Ishikawa (cell line): ENCODE results near the gene PTPRN2.

Experiments used
- CEBPB ChIP-seq: IDR thresholded peaks from 2 replicates; pipeline ENCODE4 v1.6.1; 2012
- CREB1 ChIP-seq: IDR thresholded peaks from 2 replicates; pipeline ENCODE4 v1.6.1; 2012; ENCODE audit warnings: low read depth
- EGR1 ChIP-seq: IDR thresholded peaks from 2 replicates; pipeline ENCODE4 v1.6.1; 2012
- EP300 ChIP-seq: IDR thresholded peaks from 2 replicates; pipeline ENCODE4 v1.6.1; 2012; ENCODE audit warnings: borderline replicate concordance
- FOXM1 ChIP-seq: IDR thresholded peaks from 2 replicates; pipeline ENCODE4 v1.6.1; 2012; ENCODE audit warnings: low read depth, borderline replicate concordance
- NFIC ChIP-seq: IDR thresholded peaks from 2 replicates; pipeline ENCODE4 v1.6.1; 2012
- RAD21 ChIP-seq: IDR thresholded peaks from 2 replicates; pipeline ENCODE4 v1.6.1; 2012; ENCODE audit warnings: low read depth
- TAF1 ChIP-seq: IDR thresholded peaks from 2 replicates; pipeline ENCODE4 v1.6.1; 2012; ENCODE audit warnings: low read depth, mild to moderate bottlenecking
- TCF12 ChIP-seq: IDR thresholded peaks from 2 replicates; pipeline ENCODE4 v1.6.1; 2012; ENCODE audit warnings: low read depth
- TEAD4 ChIP-seq: IDR thresholded peaks from 2 replicates; pipeline ENCODE4 v1.6.1; 2012
- YY1 ChIP-seq: IDR thresholded peaks from 2 replicates; pipeline ENCODE4 v1.6.1; 2012; ENCODE audit warnings: low read depth
- ZBTB7A ChIP-seq: IDR thresholded peaks from 2 replicates; pipeline ENCODE4 v1.6.1; 2012; ENCODE audit warnings: low read depth
- TF ChIP-seq, protein P1 (sequence below): IDR thresholded peaks from 2 replicates; pipeline ENCODE4 v1.6.1; 2012; ENCODE audit warnings: low read depth, mild to moderate bottlenecking
- TF ChIP-seq, protein P2 (sequence below): IDR thresholded peaks from 2 replicates; pipeline ENCODE4 v1.6.1; 2012
- TF ChIP-seq, protein P3 (sequence below): IDR thresholded peaks from 2 replicates; pipeline ENCODE4 v1.6.1; 2012

The PTPRN2 gene

DNA sequence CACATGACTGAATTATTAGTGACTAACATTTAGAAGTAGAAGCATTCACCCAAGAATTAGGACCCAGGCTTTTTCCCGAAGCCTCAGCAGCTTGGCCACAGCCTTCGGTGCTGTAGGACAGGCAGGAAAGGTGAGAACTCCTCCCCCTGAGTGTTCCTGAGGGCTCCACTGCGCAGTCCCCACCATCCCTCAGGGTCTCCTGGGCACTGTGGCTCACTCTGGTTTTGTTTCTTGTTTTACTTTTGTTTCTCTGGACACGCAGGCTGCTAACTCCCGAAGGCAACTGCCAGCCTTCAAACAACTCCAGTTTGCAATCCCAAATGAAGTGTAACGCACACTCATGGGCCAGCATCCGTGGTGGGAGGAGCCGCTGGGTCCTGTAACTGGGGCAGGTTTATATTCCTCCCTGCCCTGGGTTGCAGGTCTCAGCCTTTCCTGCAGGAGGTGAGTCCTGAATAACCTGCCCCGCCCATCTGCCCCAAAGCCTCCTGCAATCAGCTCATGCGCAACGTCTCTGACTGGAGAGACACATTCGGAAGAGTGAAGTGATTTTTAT, 492.9 kb downstream of the PTPRN2 start:
- TF ChIP-seq TAF1, result no peak
- TF ChIP-seq TEAD4, result no peak
- no peak for TF ChIP-seq RAD21
- no peak for TF ChIP-seq TCF12
- TF ChIP-seq EGR1, result no peak
- no peak for TF ChIP-seq CREB1
- no peak for TF ChIP-seq FOXM1
- no peak for TF ChIP-seq EP300
- no peak for TF ChIP-seq NFIC
- TF ChIP-seq YY1, result no peak
- TF ChIP-seq ZBTB7A, result no peak
- TF ChIP-seq, protein P1, sequence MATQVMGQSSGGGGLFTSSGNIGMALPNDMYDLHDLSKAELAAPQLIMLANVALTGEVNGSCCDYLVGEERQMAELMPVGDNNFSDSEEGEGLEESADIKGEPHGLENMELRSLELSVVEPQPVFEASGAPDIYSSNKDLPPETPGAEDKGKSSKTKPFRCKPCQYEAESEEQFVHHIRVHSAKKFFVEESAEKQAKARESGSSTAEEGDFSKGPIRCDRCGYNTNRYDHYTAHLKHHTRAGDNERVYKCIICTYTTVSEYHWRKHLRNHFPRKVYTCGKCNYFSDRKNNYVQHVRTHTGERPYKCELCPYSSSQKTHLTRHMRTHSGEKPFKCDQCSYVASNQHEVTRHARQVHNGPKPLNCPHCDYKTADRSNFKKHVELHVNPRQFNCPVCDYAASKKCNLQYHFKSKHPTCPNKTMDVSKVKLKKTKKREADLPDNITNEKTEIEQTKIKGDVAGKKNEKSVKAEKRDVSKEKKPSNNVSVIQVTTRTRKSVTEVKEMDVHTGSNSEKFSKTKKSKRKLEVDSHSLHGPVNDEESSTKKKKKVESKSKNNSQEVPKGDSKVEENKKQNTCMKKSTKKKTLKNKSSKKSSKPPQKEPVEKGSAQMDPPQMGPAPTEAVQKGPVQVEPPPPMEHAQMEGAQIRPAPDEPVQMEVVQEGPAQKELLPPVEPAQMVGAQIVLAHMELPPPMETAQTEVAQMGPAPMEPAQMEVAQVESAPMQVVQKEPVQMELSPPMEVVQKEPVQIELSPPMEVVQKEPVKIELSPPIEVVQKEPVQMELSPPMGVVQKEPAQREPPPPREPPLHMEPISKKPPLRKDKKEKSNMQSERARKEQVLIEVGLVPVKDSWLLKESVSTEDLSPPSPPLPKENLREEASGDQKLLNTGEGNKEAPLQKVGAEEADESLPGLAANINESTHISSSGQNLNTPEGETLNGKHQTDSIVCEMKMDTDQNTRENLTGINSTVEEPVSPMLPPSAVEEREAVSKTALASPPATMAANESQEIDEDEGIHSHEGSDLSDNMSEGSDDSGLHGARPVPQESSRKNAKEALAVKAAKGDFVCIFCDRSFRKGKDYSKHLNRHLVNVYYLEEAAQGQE, result no peak
- no peak for TF ChIP-seq CEBPB
- TF ChIP-seq, protein P2, sequence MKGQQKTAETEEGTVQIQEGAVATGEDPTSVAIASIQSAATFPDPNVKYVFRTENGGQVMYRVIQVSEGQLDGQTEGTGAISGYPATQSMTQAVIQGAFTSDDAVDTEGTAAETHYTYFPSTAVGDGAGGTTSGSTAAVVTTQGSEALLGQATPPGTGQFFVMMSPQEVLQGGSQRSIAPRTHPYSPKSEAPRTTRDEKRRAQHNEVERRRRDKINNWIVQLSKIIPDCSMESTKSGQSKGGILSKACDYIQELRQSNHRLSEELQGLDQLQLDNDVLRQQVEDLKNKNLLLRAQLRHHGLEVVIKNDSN, result no peak
- TF ChIP-seq, protein P3, sequence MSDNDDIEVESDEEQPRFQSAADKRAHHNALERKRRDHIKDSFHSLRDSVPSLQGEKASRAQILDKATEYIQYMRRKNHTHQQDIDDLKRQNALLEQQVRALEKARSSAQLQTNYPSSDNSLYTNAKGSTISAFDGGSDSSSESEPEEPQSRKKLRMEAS, result no peak

DNA sequence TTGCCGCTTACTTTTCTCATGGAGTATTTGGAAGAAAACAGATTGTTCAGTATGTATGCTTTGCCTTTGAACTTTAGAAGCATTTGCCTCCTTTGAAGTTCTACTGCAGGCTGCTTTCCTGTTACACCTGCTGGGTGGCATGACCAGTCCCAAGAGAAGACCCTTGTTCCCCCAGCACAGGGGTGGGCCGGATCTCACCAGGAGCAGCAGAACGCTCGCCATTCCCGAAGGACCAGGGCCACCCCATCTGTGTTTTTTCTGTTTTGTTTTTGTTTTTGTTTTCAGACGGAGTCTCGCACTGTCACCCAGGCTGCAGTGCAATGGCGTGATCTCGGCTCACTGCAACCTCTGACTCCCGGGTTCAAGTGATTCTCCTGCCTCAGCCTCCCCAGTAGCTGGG, 493.6 kb downstream of the PTPRN2 start:
- TF ChIP-seq TCF12 (no peak), FOXM1 (no peak), CEBPB (no peak), YY1 (no peak), NFIC (no peak)
- TF ChIP-seq, protein P1, result no peak

DNA sequence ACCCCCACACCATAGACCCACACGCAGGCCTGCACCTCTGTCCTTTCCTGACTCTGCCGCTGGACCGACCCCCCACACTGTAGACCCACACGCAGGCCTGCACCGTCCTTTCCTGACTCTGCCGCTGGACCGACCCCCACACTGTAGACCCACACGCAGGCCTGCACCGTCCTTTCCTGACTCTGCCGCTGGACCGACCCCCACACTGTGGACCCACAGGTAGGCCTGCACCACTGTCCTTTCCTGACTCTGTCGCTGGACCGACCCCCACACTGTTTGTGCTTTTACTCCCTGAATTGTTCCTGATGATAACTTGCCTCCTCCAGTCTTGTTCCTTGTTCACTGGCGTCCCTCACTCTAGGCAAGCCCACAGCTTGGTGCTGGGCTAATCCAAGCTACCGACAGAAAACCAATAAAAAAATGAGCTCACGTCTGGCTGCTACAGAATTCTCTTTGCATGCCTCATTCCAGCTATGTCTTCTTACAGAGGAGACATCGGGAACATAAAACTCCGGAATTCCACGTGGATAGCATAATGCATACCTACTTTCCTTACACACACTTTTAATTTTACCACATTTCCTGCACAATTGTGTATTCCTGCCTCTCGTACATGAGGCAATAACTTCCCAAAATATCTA, 494.3 kb downstream of the PTPRN2 start:
- TF ChIP-seq, protein P2, result no peak
- no peak for TF ChIP-seq EP300
- TF ChIP-seq TEAD4, result no peak
- no peak for TF ChIP-seq TCF12
- TF ChIP-seq RAD21, result no peak
- TF ChIP-seq EGR1, result no peak
- no peak for TF ChIP-seq CREB1
- no peak for TF ChIP-seq YY1
- TF ChIP-seq, protein P3, result no peak

DNA sequence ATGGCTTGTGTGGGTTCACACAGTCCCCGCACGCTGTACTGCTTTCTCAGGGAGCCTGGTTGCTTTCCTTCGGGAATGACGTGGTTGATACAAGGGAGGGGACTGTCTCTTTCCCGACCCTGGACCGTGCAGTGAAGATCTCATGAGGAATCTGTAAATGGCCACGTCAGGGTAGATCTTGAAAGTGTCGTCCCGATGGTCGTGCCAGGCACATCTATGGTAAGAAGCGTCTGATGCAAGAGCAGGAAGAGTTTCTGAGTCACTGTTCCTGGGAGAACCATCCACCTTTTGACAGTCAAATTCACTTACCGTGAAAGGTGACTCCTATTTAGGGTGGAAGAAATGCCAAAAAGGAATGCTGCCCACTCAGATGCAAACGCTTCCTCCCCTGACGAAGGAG, 500.4 kb downstream of the PTPRN2 start:
- TF ChIP-seq CEBPB (no peak), FOXM1 (no peak), EGR1 (no peak), EP300 (no peak), RAD21 (no peak), TAF1 (no peak), YY1 (no peak), NFIC (no peak), TCF12 (no peak), TEAD4 (no peak), ZBTB7A (no peak)
- TF ChIP-seq, protein P1, result no peak
